Tibial nerve (tissue), 4 donors: ENCODE measurements around the gene CCDC149. TPM values are rescaled to one million over a fixed set of nuclear protein-coding genes. Genes with fewer than 3 reads are reported as not detected.

Experiments used
- DNase-seq, 2 donors: peaks; one replicate each; pipeline ENCODE4 v3.0.0-alpha.2; 2019; ENCODE audit warnings: low spot score in 2 of 2
- H3K27ac ChIP-seq, 4 donors: fragments of 200-600 bp; sonication (generic) in 3 of 4; one replicate each; pipeline ENCODE4 v1.5.1; 2017 to 2019; ENCODE audit warnings: mild to moderate bottlenecking in 1 of 4
- H3K27me3 ChIP-seq, 2 donors: fragments of 200-600 bp; sonication (generic) in 1 of 2; one replicate each; pipeline versions ENCODE4 v1.5.1 to v1.6.0; 2017 to 2019
- H3K36me3 ChIP-seq, 3 donors: fragments of 200-600 bp; sonication (generic); one replicate each; pipeline ENCODE4 v1.5.1; 2018 to 2019
- H3K4me1 ChIP-seq, 4 donors: fragments of 200-600 bp; sonication (generic) in 3 of 4; one replicate each; pipeline ENCODE4 v1.5.1; 2017 to 2019
- H3K4me3 ChIP-seq, 4 donors: fragments of 200-600 bp; sonication (generic) in 3 of 4; one replicate each; pipeline ENCODE4 v1.5.1; 2017 to 2019; ENCODE audit warnings: mild to moderate bottlenecking in 1 of 4, moderate library complexity in 1 of 4
- H3K9me3 ChIP-seq, 4 donors: fragments of 200-600 bp; sonication (generic) in 3 of 4; one replicate each; pipeline ENCODE4 v1.5.1; 2017 to 2019
- EP300 ChIP-seq, 2 donors: sonication (generic); formaldehyde crosslinking; IDR thresholded peaks; one replicate each; pipeline ENCODE4 v1.6.1; 2017; ENCODE audit warnings: antibody characterized with exemption in 2 of 2, mild to moderate bottlenecking in 1 of 2
- POLR2A ChIP-seq, 2 donors: fragments of 450-650 bp; IDR thresholded peaks; one replicate each; pipeline ENCODE4 v1.6.1; 2017; ENCODE audit warnings: antibody characterized with exemption in 2 of 2, mild to moderate bottlenecking in 2 of 2, moderate library complexity in 2 of 2
- WGBS, 2 donors: methylation state at CpG; one replicate each; pipeline ENCODE4 v1.1.5; 2018; 5-methylcytosine and 5-hydroxymethylcytosine counted together
- total RNA-seq, 4 donors: library from RNA; depleted of rRNA; stranded (reverse); fragments of >200 nt; gene quantifications; one replicate each; pipeline ENCODE4 v1.1.0, GENCODE V29; 2016
- TF ChIP-seq, protein P1 (sequence below), 5 experiments: fragments of 200-600 bp in 3 of 5; fragments of 450-650 bp in 2 of 5; sonication (generic) in 3 of 5; IDR thresholded peaks; one replicate each; pipeline ENCODE4 v1.5.1; 2016 to 2019; ENCODE audit warnings: antibody characterized with exemption in 5 of 5, mild to moderate bottlenecking in 3 of 5, moderate library complexity in 2 of 5

Gene CCDC149
- total RNA-seq, 4 donors from 2014 or later = 12.2 to 31.2 (median 15.3) TPM

DNA sequence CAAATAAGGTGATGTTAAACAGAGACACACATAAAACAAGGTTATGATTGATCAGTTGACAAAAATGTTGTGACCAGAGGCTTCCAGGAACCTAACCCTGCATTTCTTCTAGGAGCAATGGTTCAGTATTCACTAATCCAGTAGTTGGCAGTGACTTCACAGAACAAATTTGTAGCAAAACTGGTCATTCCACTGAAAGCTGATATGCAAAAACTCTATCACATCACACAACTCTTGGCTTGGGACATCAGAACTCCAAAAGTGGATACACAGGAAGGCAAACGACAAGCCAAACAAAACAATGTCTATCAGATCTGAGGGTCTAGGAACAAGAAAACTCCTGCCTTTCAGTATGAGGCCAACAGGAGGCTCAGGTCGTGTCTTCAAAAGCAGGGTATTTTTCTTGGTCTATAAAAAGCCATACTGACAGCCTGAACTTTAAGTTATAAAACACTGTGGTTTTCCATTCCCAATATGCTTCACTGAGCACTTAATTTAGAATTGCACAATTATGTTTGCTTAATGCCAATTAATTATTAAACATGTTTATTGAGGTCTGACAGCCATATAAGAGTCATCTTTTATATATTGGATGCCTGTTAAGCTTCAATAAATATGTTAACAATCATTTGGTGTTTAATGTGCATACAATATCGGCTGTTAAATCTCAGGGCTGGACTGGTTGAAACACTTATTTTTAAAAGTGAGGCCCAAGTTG lies 71.9 kb downstream of the CCDC149 start:
- H3K9me3 ChIP-seq = no peaks in the 10 kb centered on the region
- no peaks in the 10 kb centered on the region for H3K4me1 ChIP-seq
- DNase-seq = no peak
- H3K4me3 ChIP-seq = no peak overlapping the region
- H3K27ac ChIP-seq = peak overlapping the region in 1 of 4 donors; percentile 33
- TF ChIP-seq EP300 (IDR thresholded peaks at IDR 0.05) (no peak), POLR2A (IDR thresholded peaks at IDR 0.05) (no peak)
- TF ChIP-seq, protein P1, sequence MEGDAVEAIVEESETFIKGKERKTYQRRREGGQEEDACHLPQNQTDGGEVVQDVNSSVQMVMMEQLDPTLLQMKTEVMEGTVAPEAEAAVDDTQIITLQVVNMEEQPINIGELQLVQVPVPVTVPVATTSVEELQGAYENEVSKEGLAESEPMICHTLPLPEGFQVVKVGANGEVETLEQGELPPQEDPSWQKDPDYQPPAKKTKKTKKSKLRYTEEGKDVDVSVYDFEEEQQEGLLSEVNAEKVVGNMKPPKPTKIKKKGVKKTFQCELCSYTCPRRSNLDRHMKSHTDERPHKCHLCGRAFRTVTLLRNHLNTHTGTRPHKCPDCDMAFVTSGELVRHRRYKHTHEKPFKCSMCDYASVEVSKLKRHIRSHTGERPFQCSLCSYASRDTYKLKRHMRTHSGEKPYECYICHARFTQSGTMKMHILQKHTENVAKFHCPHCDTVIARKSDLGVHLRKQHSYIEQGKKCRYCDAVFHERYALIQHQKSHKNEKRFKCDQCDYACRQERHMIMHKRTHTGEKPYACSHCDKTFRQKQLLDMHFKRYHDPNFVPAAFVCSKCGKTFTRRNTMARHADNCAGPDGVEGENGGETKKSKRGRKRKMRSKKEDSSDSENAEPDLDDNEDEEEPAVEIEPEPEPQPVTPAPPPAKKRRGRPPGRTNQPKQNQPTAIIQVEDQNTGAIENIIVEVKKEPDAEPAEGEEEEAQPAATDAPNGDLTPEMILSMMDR (IDR thresholded peaks at IDR 0.05) = no peak
- H3K27me3 ChIP-seq = no peaks in the 10 kb centered on the region
- peaks cover 0 to 41% (median 0%) of the 10 kb centered on the region in 3 donors for H3K36me3 ChIP-seq
- WGBS, 2 donors = 72 to 88% methylated on average over 3 of the region's 3 CpGs

DNA sequence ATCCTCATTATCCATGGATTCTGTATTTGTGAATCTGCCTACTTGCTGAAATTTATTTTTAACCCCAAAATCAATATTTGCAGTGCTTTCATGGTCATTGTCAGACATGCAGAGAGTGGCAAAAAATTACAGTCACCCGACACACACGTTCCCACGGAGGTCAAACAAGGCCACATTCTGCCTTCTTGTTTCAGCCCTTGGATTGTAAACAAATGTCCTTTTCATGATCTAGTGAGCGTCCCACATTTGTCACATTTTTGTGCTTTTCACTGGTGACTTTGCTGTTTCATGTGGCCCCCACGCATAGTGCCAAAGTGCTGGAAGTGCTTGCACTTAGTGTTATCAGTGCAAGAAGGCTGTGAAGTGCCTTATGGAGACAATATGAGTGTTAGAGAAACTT lies 72.5 kb downstream of the CCDC149 start:
- Histone ChIP-seq H3K4me1 (no peaks in the 10 kb centered on the region), H3K9me3 (no peaks in the 10 kb centered on the region), H3K4me3 (no peak overlapping the region), H3K27me3 (no peaks in the 10 kb centered on the region), H3K36me3 (peaks cover 0 to 46% (median 0%) of the 10 kb centered on the region in 3 donors), H3K27ac (peak overlapping the region in 1 of 4 donors; percentile 33)
- DNase-seq = no peak
- WGBS, 2 donors = 60 to 62% methylated on average over 5 of the region's 5 CpGs
- peak in 1 of 2 donors; percentile 20 for TF ChIP-seq EP300 (IDR thresholded peaks at IDR 0.05)
- TF ChIP-seq, protein P1 (IDR thresholded peaks at IDR 0.05) = no peak

DNA sequence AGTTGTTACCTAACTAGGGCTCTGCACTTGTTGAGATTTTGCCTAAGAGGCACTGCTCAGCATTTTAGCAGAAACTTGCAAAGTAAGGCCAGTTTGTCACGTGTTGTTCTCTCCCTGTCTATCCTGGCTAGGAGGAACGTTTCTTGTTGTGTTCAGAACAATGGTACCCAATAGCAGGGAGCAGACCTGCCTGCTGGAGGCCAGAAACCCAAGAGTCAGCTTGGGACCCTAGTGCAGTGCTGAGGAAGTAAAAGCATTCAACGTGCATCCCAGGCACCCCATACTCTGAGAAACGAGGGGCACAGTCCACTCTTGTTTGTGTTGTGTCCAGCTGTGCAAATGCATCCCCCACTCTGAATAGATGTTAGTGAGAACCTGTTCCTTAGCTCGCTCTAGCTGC lies 75.1 kb downstream of the CCDC149 start:
- H3K36me3 ChIP-seq = peaks cover 0 to 67% (median 0%) of the 10 kb centered on the region in 3 donors
- no peaks in the 10 kb centered on the region for H3K4me1 ChIP-seq
- H3K4me3 ChIP-seq = no peak overlapping the region
- TF ChIP-seq, protein P1 (IDR thresholded peaks at IDR 0.05) = no peak
- TF ChIP-seq EP300 (IDR thresholded peaks at IDR 0.05) = no peak
- no peak for TF ChIP-seq POLR2A (IDR thresholded peaks at IDR 0.05)
- H3K27me3 ChIP-seq = no peaks in the 10 kb centered on the region
- WGBS, 2 donors = 72 to 75% methylated on average over 5 of the region's 5 CpGs
- no peaks in the 10 kb centered on the region for H3K9me3 ChIP-seq
- H3K27ac ChIP-seq = no peak overlapping the region
- no peak for DNase-seq

DNA sequence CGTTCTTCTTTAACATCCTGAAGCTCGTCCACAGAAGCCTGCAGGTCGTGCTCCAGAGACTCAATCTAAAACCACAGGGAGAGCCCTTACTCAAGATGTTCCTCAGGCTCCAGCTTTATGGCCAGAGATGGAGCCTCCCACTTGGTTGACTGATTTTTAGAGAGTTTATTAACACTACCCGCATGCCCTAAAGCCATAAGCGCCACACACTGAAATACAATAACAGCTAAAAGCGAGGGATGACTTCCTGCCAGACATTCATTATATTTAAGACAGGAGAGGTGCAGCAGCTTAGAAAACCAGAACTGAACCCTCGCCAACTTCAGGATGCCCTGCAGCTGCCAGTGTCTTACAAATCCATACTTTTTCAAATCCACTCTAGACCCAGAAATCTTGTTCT lies 75.5 kb downstream of the CCDC149 start:
- Histone ChIP-seq H3K9me3 (no peaks in the 10 kb centered on the region), H3K27me3 (no peaks in the 10 kb centered on the region), H3K4me1 (no peaks in the 10 kb centered on the region), H3K27ac (no peak overlapping the region), H3K36me3 (peaks cover 0 to 70% (median 0%) of the 10 kb centered on the region in 3 donors), H3K4me3 (no peak overlapping the region)
- no peak for DNase-seq
- WGBS, 2 donors = 93 to 95% methylated on average over 7 of the region's 7 CpGs
- TF ChIP-seq POLR2A (IDR thresholded peaks at IDR 0.05) (no peak), EP300 (IDR thresholded peaks at IDR 0.05) (no peak)
- TF ChIP-seq, protein P1 (IDR thresholded peaks at IDR 0.05) = no peak

- 78 to 85% methylated on average over 6 of the region's 6 CpGs for WGBS, 2 donors
- DNase-seq = no peak
- H3K27me3 ChIP-seq = no peaks in the 10 kb centered on the region
- no peak for TF ChIP-seq EP300 (IDR thresholded peaks at IDR 0.05)
- TF ChIP-seq, protein P1 (IDR thresholded peaks at IDR 0.05) = no peak
- TF ChIP-seq POLR2A (IDR thresholded peaks at IDR 0.05) = no peak
- H3K4me1 ChIP-seq = no peaks in the 10 kb centered on the region
- H3K27ac ChIP-seq = no peak overlapping the region
- H3K36me3 ChIP-seq = peaks cover 0 to 72% (median 0%) of the 10 kb centered on the region in 3 donors
- H3K9me3 ChIP-seq = no peaks in the 10 kb centered on the region
- H3K4me3 ChIP-seq = no peak overlapping the region
These were observed 76.1 kb downstream of the CCDC149 start for GRCh38 chr4:24836661-24837242.
